Cardiac muscle cell (in vitro differentiated cells and primary cell): ENCODE data around the gene TDRD12. TPM values are rescaled to one million over a fixed set of nuclear protein-coding genes. Genes with fewer than 3 reads are reported as not detected.
"Not testable (repeated sequence)": the region's sequence is repeated elsewhere in the genome, so short reads cannot be mapped to it uniquely, and the experiment has no call there.

ENCODE experiments used
- DNase-seq, 2 donors: peaks; one replicate each; pipeline versions ENCODE4 v3.0.0 to v3.0.0-alpha.2; 2010 to 2017; ENCODE audit warnings: low read depth in 1 of 2, low spot score in 1 of 2
- H3K27ac ChIP-seq: fragments of 200-600 bp; sonication (generic); 2 replicates; pipeline ENCODE4 v1.5.1; 2016
- H3K27me3 ChIP-seq: fragments of 200-600 bp; sonication (generic); 2 replicates; pipeline ENCODE4 v1.6.0; 2016; ENCODE audit warnings: control low read depth
- H3K36me3 ChIP-seq: fragments of 200-600 bp; sonication (generic); 2 replicates; pipeline ENCODE4 v1.5.1; 2016; ENCODE audit warnings: control low read depth
- H3K4me1 ChIP-seq: fragments of 200-600 bp; sonication (generic); 2 replicates; pipeline ENCODE4 v1.8.1; 2017; ENCODE audit warnings: low read depth, mild to moderate bottlenecking, mixed run types
- H3K4me3 ChIP-seq: fragments of 200-600 bp; sonication (generic); 2 replicates; pipeline ENCODE4 v1.5.1; 2016; ENCODE audit warnings: mild to moderate bottlenecking
- H3K9me3 ChIP-seq: fragments of 200-600 bp; sonication (generic); 2 replicates; pipeline ENCODE4 v1.5.1; 2017; ENCODE audit warnings: low read depth, mild to moderate bottlenecking, control low read depth
- CTCF ChIP-seq: IDR thresholded peaks from 2 replicates; pipeline ENCODE4 v1.5.1; 2012; ENCODE audit warnings: low read depth, mild to moderate bottlenecking, low read length
- polyA plus RNA-seq: library from polyadenylated mRNA; unstranded; fragments of >200 nt; fragmentation: Nextera tagmentation; extraction: Ambion mirVana; gene quantifications from 2 replicates; pipeline ENCODE4 v1.2.1, GENCODE V29; 2016
- total RNA-seq: library from RNA; depleted of rRNA; stranded (reverse); fragments of >200 nt; gene quantifications from 2 replicates; pipeline ENCODE4 v1.2.3, GENCODE V29; 2016

TDRD12 gene
- total and polyA plus RNA-seq, 2 experiments from 2014 or later: 0.03 to 0.10 TPM

- no peaks in the 10 kb centered on the region for H3K9me3 ChIP-seq
- peaks cover 7% of the 10 kb centered on the region for H3K27me3 ChIP-seq
- no peak for TF ChIP-seq CTCF
- no peak overlapping the region for H3K4me3 ChIP-seq
- H3K36me3 ChIP-seq: no peaks in the 10 kb centered on the region
- no peak overlapping the region for H3K27ac ChIP-seq
- H3K4me1 ChIP-seq: no peaks in the 10 kb centered on the region
- no peak for DNase-seq
Observed at GRCh38 chr19:32743447-32743846, 23.9 kb downstream of the TDRD12 start.

- H3K9me3 ChIP-seq: no peaks in the 10 kb centered on the region
- no peaks in the 10 kb centered on the region for H3K4me1 ChIP-seq
- H3K4me3 ChIP-seq: no peak overlapping the region
- peaks cover 7% of the 10 kb centered on the region for H3K27me3 ChIP-seq
- no peak for TF ChIP-seq CTCF
- no peak overlapping the region for H3K27ac ChIP-seq
- no peak for DNase-seq
- no peaks in the 10 kb centered on the region for H3K36me3 ChIP-seq
Observed at GRCh38 chr19:32744555-32745325, 25.2 kb downstream of the TDRD12 start.

- H3K27ac ChIP-seq, H3K4me1 ChIP-seq, H3K36me3 ChIP-seq, H3K27me3 ChIP-seq, H3K9me3 ChIP-seq, H3K4me3 ChIP-seq: not testable (repeated sequence)
- DNase-seq: peak in 1 of 2 donors; percentile 12
Observed at GRCh38 chr19:32745594-32746251, 26.2 kb downstream of the TDRD12 start.

GRCh38 chr19:32746631-32747196, 27.1 kb downstream of the TDRD12 start:
- not testable (repeated sequence) for H3K27me3 ChIP-seq, H3K27ac ChIP-seq, H3K9me3 ChIP-seq, H3K36me3 ChIP-seq, H3K4me3 ChIP-seq, H3K4me1 ChIP-seq
- DNase-seq: peak; percentile 2 to 11

- H3K27ac ChIP-seq: no peak overlapping the region
- no peaks in the 10 kb centered on the region for H3K36me3 ChIP-seq
- H3K4me1 ChIP-seq: no peaks in the 10 kb centered on the region
- no peaks in the 10 kb centered on the region for H3K9me3 ChIP-seq
- no peak for DNase-seq
- TF ChIP-seq CTCF: peak; percentile 2
- H3K4me3 ChIP-seq: no peak overlapping the region
- H3K27me3 ChIP-seq: no peaks in the 10 kb centered on the region
Observed at GRCh38 chr19:32748497-32748896, 28.9 kb downstream of the TDRD12 start.

GRCh38 chr19:32748948-32749347, 29.4 kb downstream of the TDRD12 start:
- no peaks in the 10 kb centered on the region for H3K9me3 ChIP-seq
- DNase-seq: no peak
- no peaks in the 10 kb centered on the region for H3K4me1 ChIP-seq
- no peak overlapping the region for H3K4me3 ChIP-seq
- no peak overlapping the region for H3K27ac ChIP-seq
- H3K27me3 ChIP-seq: no peaks in the 10 kb centered on the region
- no peak for TF ChIP-seq CTCF
- no peaks in the 10 kb centered on the region for H3K36me3 ChIP-seq
